ENCODE data around the gene FCHSD1.

Gene FCHSD1

GRCh38 chr5:141672841-141673813 lies 21.9 kb upstream of the FCHSD1 start:
- DNase-seq (ENCODE audit: low read depth): no peak

- no peak for DNase-seq (ENCODE audit: low read depth)
Measured at GRCh38 chr5:141672071-141672840, 21.0 kb upstream of the FCHSD1 start.

GRCh38 chr5:141669520-141669919 lies 18.3 kb upstream of the FCHSD1 start:
- DNase-seq (ENCODE audit: low read depth): no peak

- no peak for DNase-seq (ENCODE audit: low read depth)
Measured at GRCh38 chr5:141668601-141669265, 17.5 kb upstream of the FCHSD1 start.

- no peak for DNase-seq (ENCODE audit: low read depth)
Measured at GRCh38 chr5:141665995-141666940, 15.1 kb upstream of the FCHSD1 start.

GRCh38 chr5:141664733-141665461 lies 13.7 kb upstream of the FCHSD1 start:
- DNase-seq (ENCODE audit: low read depth): no peak

GRCh38 chr5:141663506-141663905 lies 12.3 kb upstream of the FCHSD1 start:
- DNase-seq (ENCODE audit: low read depth): no peak

- no peak for DNase-seq (ENCODE audit: low read depth)
Measured at GRCh38 chr5:141662028-141662427, 10.8 kb upstream of the FCHSD1 start.

GRCh38 chr5:141657937-141658545 lies 6.8 kb upstream of the FCHSD1 start:
- peak; percentile 82 for DNase-seq (ENCODE audit: low read depth)

GRCh38 chr5:141657404-141657803 lies 6.2 kb upstream of the FCHSD1 start:
- no peak for DNase-seq (ENCODE audit: low read depth)

GRCh38 chr5:141656396-141656795 lies 5.2 kb upstream of the FCHSD1 start:
- no peak for DNase-seq (ENCODE audit: low read depth)

- no peak for DNase-seq (ENCODE audit: low read depth)
Measured at GRCh38 chr5:141655020-141655419, 3.8 kb upstream of the FCHSD1 start.

GRCh38 chr5:141654298-141654697 lies 3.1 kb upstream of the FCHSD1 start:
- peak; percentile 84 for DNase-seq (ENCODE audit: low read depth)

- DNase-seq (ENCODE audit: low read depth): no peak
Measured at GRCh38 chr5:141651728-141652105, 499 bp upstream of the FCHSD1 start.

GRCh38 chr5:141649972-141650371 lies 1.2 kb downstream of the FCHSD1 start:
- DNase-seq (ENCODE audit: low read depth): no peak

GRCh38 chr5:141649056-141649688 lies 2.0 kb downstream of the FCHSD1 start:
- DNase-seq (ENCODE audit: low read depth): no peak

- DNase-seq (ENCODE audit: low read depth): no peak
Measured at GRCh38 chr5:141647851-141648250, 3.4 kb downstream of the FCHSD1 start.

- DNase-seq (ENCODE audit: low read depth): no peak
Measured at GRCh38 chr5:141647242-141647641, 4.0 kb downstream of the FCHSD1 start.

- no peak for DNase-seq (ENCODE audit: low read depth)
Measured at GRCh38 chr5:141646026-141646425, 5.2 kb downstream of the FCHSD1 start.
